GM18867 (cell line): Measurements from ENCODE around the gene CHN2.
"Not testable (repeated sequence)": the region's sequence is repeated elsewhere in the genome, so short reads cannot be mapped to it uniquely, and the experiment has no call there.

ENCODE experiments used
- ATAC-seq: cut with Tn5 transposase; IDR thresholded peaks from one replicate; pipeline ENCODE4 v1.9.1; 2021; ENCODE audit warnings: mild to moderate bottlenecking, moderate library complexity; ENCODE audit not compliant: unreplicated experiment

CHN2 gene

GRCh38 chr7:29518616-29519015 is 324.0 kb downstream of the CHN2 start:
- no peak for ATAC-seq

GRCh38 chr7:29523728-29524127 is 329.2 kb downstream of the CHN2 start:
- ATAC-seq: no peak

- ATAC-seq: no peak
Measured at GRCh38 chr7:29527505-29528108, 333.0 kb downstream of the CHN2 start.

- ATAC-seq: not testable (repeated sequence)
Measured at GRCh38 chr7:29528526-29528925, 334.0 kb downstream of the CHN2 start.
